GOT3 (cell line): ENCODE results near the gene SRPX.

Experiments used
- DNase-seq: peaks from one replicate; lab custom pipeline; 2025; ENCODE audit warnings: mixed read lengths; lab: John Stamatoyannopoulos, UW

SRPX gene

GRCh38 chrX:38220415-38221390 is at the start of gene SRPX:
SRPX (minus strand) TSS chrX:38220871; CDS start chrX:38220792, 79 bp downstream.
- no peak for DNase-seq

GRCh38 chrX:38268011-38268410 is 47.3 kb upstream of the SRPX start:
- DNase-seq = no peak

- no peak for DNase-seq
These were observed 42.3 kb upstream of the SRPX start for GRCh38 chrX:38262715-38263620.

DNA sequence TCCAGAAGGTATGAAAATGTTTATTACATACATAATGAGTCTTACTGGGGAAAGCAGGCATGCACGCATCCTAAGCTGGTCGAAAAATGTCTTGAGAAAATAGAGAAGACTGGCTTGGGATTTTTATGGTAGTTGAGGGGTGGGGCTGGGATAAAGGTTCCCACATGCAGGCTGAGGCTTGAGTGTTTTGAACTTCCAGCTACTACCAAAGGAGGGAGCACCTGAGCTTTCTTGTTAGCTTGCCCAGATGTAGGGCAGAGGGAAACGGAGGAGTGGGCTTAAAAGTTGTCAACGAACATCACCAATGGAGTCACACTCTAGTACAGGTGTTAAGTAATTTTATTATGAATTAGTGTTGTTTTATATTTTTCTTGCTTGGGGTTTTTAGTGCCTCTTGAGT is 39.6 kb upstream of the SRPX start:
- no peak for DNase-seq

- no peak for DNase-seq
These were observed 35.3 kb upstream of the SRPX start for GRCh38 chrX:38256019-38256418.

- DNase-seq = no peak
These were observed 29.3 kb upstream of the SRPX start for GRCh38 chrX:38249965-38250364.

- no peak for DNase-seq
These were observed 26.4 kb upstream of the SRPX start for GRCh38 chrX:38247051-38247450.

DNA sequence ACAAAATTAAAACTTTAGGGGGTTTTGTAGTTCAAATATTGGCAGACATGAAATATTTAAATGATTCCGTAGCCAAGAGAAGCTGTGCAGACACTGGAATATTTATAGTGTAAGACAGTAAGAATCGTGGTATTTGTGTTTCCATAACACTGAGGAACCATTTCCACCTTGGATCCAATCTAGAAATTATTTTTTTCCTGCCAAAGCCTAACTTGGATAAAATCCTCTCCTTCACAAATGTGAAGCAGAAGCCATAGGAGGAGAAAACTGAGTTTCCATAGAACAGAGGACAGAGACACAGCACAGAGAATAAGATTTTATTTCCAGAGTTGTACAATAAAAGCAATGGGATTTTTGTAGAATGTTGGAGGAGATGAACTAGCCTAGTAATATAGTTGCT is 19.9 kb upstream of the SRPX start:
- no peak for DNase-seq

DNA sequence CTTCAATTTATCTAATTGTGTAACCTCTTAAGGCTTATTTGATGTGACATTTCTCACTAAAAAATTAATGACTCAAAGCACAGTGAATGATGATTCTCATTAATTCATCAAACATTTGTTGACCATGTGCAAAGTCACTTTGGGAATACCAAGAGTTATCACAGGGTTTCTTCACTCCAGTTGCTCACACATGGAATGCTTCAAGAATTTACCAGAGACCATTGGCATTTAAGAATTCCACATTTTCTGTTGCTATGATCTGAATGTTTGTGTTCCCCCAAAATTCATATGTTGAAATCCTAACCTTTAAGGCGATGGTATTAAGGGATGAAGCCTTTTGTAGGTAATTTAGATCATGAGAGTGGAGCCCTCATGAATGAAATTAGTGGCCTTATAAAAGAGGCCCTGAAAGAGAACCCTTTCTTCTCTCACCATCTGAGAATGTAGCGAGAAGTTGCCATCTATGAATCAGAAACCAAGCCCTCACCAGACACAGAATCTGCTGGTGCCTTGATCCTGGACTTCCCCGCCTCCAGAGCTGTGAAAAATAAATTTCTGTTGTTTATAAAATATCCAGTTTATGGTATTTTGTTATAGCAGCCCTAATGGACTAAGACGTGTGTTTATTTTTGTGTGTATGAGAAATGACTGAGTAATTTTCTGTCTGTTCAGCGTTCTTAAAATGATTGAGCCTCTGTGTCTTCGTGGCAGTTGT is 16.4 kb upstream of the SRPX start:
- DNase-seq = no peak

DNA sequence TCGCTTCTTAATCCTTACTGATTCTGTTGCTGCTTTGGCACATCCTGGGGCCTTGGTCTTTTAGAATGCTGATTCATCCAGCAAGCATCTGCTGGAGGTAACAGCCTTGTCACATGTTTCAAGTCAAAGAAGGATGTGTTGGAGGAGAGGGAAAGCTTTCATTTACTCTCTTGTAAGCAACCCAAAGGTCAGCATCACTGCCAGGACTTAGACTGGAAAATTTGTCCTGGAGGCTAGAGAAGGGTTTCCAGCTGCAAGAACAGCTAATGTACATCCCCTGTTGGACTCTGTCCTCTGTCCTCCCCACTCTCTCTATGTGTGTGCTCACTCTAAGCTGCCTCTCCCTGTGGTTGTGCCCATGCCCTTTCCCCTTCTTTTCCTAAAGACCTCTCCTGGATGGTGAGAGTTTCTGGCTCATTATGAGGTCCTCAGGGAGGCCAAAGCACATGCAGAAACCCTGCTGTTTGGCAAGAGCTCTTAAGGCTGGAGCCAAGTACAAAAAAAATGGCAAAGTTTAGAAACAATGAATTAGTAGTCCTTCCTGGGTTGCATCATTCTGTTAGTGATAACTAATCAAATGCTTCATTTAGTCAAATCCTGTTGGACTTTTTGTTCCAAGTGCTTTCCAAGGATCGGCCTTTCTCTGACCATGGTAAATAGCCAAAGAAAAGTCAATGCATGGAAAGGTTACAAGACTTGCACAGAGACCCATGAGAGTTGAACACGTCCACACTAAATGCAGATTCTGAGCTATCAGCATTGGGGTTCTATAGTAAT is 13.4 kb upstream of the SRPX start:
- no peak for DNase-seq

GRCh38 chrX:38232079-38232686 is 11.5 kb upstream of the SRPX start:
- DNase-seq = no peak

GRCh38 chrX:38225093-38225492 is 4.4 kb upstream of the SRPX start:
- no peak for DNase-seq

GRCh38 chrX:38224160-38224559 is 3.5 kb upstream of the SRPX start:
- DNase-seq = no peak

- no peak for DNase-seq
These were observed 789 bp upstream of the SRPX start for GRCh38 chrX:38221391-38221929.

DNA sequence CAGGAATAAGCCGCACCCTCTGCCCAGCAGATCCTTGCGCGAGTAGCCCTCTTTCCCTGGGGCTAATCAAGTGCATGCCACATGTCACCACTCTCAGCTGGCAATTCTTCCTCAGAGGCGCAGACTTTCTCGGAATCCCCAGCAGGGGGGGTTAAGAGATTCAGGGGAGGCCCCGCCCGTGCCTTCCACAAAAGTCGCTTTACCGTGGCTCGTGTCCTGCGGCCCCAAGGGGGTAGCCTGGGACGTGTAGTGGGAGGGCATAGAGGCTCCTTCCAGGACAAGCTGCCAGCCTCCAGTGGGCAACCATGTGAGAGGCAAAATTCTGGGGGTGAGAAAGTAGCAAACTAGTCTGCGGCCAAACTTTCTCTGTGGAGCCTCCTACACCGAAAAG is 652 bp downstream of the SRPX start:
- DNase-seq = no peak

GRCh38 chrX:38216642-38217041 is 4.0 kb downstream of the SRPX start:
- DNase-seq = no peak

- DNase-seq = no peak
These were observed 5.8 kb downstream of the SRPX start for GRCh38 chrX:38214551-38215531.

DNA sequence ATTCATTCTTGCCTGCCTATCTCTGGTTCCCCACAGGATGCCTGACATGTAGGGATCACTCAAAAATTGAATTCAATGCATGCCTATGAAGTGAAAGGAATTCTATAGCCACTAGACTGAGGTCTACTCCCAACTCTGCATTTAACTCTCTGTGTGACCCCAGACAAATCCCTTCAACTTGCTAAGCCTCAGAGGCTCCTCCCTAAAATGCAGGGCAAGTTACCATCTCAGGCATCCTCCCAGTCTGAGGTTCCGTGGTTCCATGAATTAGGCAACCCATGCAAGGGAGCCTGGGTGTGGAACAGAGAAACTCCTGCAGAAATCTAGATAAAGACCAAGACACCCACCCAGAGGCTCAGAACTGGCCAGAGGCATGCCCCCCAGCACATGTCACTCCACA is 6.6 kb downstream of the SRPX start:
- no peak for DNase-seq

DNA sequence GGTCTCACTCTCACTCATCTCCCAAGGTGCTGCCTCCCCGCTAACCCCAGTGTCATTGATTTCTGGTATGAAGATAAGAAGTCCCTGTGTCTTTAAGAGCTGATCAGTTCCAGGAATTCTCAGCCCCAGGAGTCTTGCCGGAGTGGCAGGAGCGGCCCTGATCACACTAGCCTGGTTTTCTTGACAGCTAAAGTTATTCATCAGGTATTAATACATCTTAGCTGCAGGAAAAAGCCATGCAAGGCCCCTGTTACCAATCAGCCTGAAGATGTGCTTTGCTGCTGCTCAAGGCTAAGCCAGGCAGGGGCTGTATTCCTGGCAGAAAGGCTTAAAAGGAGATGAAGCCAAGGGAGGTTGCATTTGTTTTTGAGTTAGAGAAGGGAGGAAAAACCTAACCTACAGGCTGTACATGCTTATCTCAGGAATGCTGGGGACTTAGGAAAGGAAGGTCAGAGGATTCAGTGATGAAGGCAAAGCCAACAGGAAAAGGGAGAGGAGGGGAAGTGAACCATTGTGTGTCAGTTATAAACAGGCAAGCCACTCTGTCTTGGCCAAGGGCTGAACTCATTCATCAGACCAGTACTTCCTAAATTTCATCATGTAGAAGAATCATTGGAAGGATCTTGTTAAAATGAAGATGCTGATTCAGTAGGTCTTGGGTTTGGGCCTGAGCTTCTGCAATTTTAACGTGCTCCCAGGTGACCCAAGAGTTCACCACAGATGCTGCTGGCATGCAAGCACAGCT is 8.6 kb downstream of the SRPX start:
- DNase-seq = no peak
